Cardiac muscle cell (in vitro differentiated cells and primary cell): ENCODE measurements around the gene LSG1. TPM values are rescaled to one million over a fixed set of nuclear protein-coding genes. Genes with fewer than 3 reads are reported as not detected.

ENCODE experiments used
- polyA plus RNA-seq: library from polyadenylated mRNA; unstranded; fragments of >200 nt; fragmentation: Nextera tagmentation; extraction: Ambion mirVana; gene quantifications from 2 replicates; pipeline ENCODE4 v1.2.1, GENCODE V29; 2016
- total RNA-seq: library from RNA; depleted of rRNA; stranded (reverse); fragments of >200 nt; gene quantifications from 2 replicates; pipeline ENCODE4 v1.2.3, GENCODE V29; 2016

LSG1 gene
- total and polyA plus RNA-seq, 2 experiments from 2014 or later: 15.7 to 20.3 TPM

Other genes starting within 250 kb of the LSG1 start
- 262 and 293 TPM in 2 replicates for gene ATP13A3, start 185.2 kb downstream of the LSG1 start, total RNA-seq
- 51.8 and 74.5 TPM in 2 replicates for gene ATP13A3, start 185.2 kb downstream of the LSG1 start, polyA plus RNA-seq
- 14.1 and 16.2 TPM in 2 replicates for gene TMEM44, start 38.8 kb downstream of the LSG1 start, total RNA-seq
- 18.7 and 19.2 TPM in 2 replicates for gene TMEM44, start 38.8 kb downstream of the LSG1 start, polyA plus RNA-seq
- 11.9 and 18.3 TPM in 2 replicates for gene FAM43A, start 13.7 kb upstream of the LSG1 start, total RNA-seq
- 4.9 and 13.7 TPM in 2 replicates for gene FAM43A, start 13.7 kb upstream of the LSG1 start, polyA plus RNA-seq